CD14-positive monocyte (primary cell): ENCODE data around the gene DPCD. TPM values are rescaled to one million over a fixed set of nuclear protein-coding genes. Genes with fewer than 3 reads are reported as not detected.

ENCODE experiments used
- DNase-seq, 3 donors: peaks; one replicate each; pipeline ENCODE4 v3.0.0-alpha.2; 2011 to 2022
- H2AFZ ChIP-seq: 2 replicates; pipeline ENCODE4 v1.6.0; 2012; ENCODE audit warnings: mild to moderate bottlenecking, low read depth, low read length, inconsistent platforms; ENCODE audit not compliant: insufficient read depth, poor library complexity, severe bottlenecking
- H3K27ac ChIP-seq, 2 donors: 1 replicate in 1 of 2; 2 replicates in 1 of 2; pipeline ENCODE4 v1.5.1; 2012 to 2013; ENCODE audit warnings: low read length in 2 of 2, control low read depth in 1 of 2, inconsistent platforms in 1 of 2, low read depth in 1 of 2, mild to moderate bottlenecking in 1 of 2
- H3K27me3 ChIP-seq, 2 donors: one replicate each; pipeline versions ENCODE4 v1.6.0 to v1.6.1; 2011 to 2013; ENCODE audit warnings: low read length in 2 of 2; ENCODE audit not compliant: control insufficient read depth in 2 of 2, insufficient read depth in 2 of 2
- H3K36me3 ChIP-seq, 2 donors: replicated peaks in 1 of 2; 1 replicate in 1 of 2; 2 replicates in 1 of 2; pipeline versions ENCODE4 v1.5.1 to v1.6.1; 2012 to 2013; ENCODE audit warnings: low read length in 2 of 2, control low read depth in 1 of 2, inconsistent platforms in 1 of 2, mild to moderate bottlenecking in 1 of 2; ENCODE audit not compliant: insufficient read depth in 2 of 2, control insufficient read depth in 1 of 2
- H3K4me1 ChIP-seq, 2 donors: 1 replicate in 1 of 2; 2 replicates in 1 of 2; pipeline versions ENCODE4 v1.5.1 to v1.6.1; 2012 to 2013; ENCODE audit warnings: low read length in 2 of 2, control low read depth in 1 of 2, inconsistent platforms in 1 of 2, mild to moderate bottlenecking in 1 of 2, moderate library complexity in 1 of 2; ENCODE audit not compliant: insufficient read depth in 2 of 2, control insufficient read depth in 1 of 2
- H3K4me2 ChIP-seq: replicated peaks from 2 replicates; pipeline ENCODE3; 2012; ENCODE audit warnings: low read length, moderate library complexity, mild to moderate bottlenecking; ENCODE audit not compliant: poor library complexity, severe bottlenecking; ENCODE audit errors: extremely low read depth
- H3K4me3 ChIP-seq, 3 experiments: fragments of 200-600 bp in 1 of 3; sonication (generic) in 1 of 3; replicated peaks in 1 of 3; 1 replicate in 2 of 3; 2 replicates in 1 of 3; pipeline ENCODE4 v1.5.1; 2011 to 2013; ENCODE audit warnings: low read length in 3 of 3, mild to moderate bottlenecking in 3 of 3, control low read depth in 2 of 3, low read depth in 2 of 3, inconsistent platforms in 1 of 3, moderate library complexity in 1 of 3
- H3K79me2 ChIP-seq: 2 replicates; pipeline ENCODE4 v1.6.0; 2012; ENCODE audit warnings: mild to moderate bottlenecking, control low read depth, inconsistent platforms, low read length, moderate library complexity; ENCODE audit not compliant: insufficient read depth
- H3K9ac ChIP-seq: 2 replicates; pipeline ENCODE4 v1.6.0; 2017; ENCODE audit warnings: low read length, mild to moderate bottlenecking; ENCODE audit not compliant: insufficient read depth, poor library complexity, severe bottlenecking
- H3K9me3 ChIP-seq, 2 donors: replicated peaks in 1 of 2; 1 replicate in 1 of 2; 2 replicates in 1 of 2; pipeline versions ENCODE4 v1.5.1 to v1.6.1; 2012 to 2013; ENCODE audit warnings: low read length in 2 of 2, control low read depth in 1 of 2; ENCODE audit not compliant: control insufficient read depth in 1 of 2, insufficient read depth in 1 of 2
- H4K20me1 ChIP-seq: 2 replicates; pipeline ENCODE4 v1.6.0; 2012; ENCODE audit warnings: mild to moderate bottlenecking, low read length, control low read depth, moderate library complexity; ENCODE audit not compliant: insufficient read depth
- H3K27ac Mint-ChIP-seq, 7 donors: one replicate each; pipeline ENCODE4 v1.8.0; 2020; ENCODE audit warnings: mild to moderate bottlenecking in 7 of 7, mixed read lengths in 7 of 7, moderate library complexity in 6 of 7, inconsistent platforms in 2 of 7
- H3K27me3 Mint-ChIP-seq, 3 donors: one replicate each; pipeline ENCODE4 v1.8.0; 2021 to 2022; ENCODE audit warnings: low read depth in 3 of 3, mild to moderate bottlenecking in 3 of 3, mixed read lengths in 3 of 3, moderate library complexity in 3 of 3, inconsistent platforms in 1 of 3
- H3K36me3 Mint-ChIP-seq, 2 donors: one replicate each; pipeline ENCODE4 v1.8.0; 2020; ENCODE audit warnings: mixed read lengths in 2 of 2, inconsistent platforms in 1 of 2, mild to moderate bottlenecking in 1 of 2
- H3K4me1 Mint-ChIP-seq: one replicate; pipeline ENCODE4 v1.8.0; 2020; ENCODE audit warnings: mild to moderate bottlenecking, mixed read lengths
- H3K4me3 Mint-ChIP-seq, 2 donors: one replicate each; pipeline ENCODE4 v1.8.0; 2020; ENCODE audit warnings: mild to moderate bottlenecking in 2 of 2, mixed read lengths in 2 of 2, moderate library complexity in 1 of 2
- H3K9me3 Mint-ChIP-seq, 7 donors: one replicate each; pipeline ENCODE4 v1.8.0; 2020 to 2022; ENCODE audit warnings: mixed read lengths in 7 of 7, mild to moderate bottlenecking in 6 of 7, moderate library complexity in 6 of 7, inconsistent platforms in 2 of 7
- CTCF ChIP-seq: fragments of 200-600 bp; IDR thresholded peaks from one replicate; pipeline ENCODE4 v1.8.0; 2022; ENCODE audit warnings: antibody characterized with exemption, mild to moderate bottlenecking
- WGBS: methylation state at CpG from one replicate; pipeline ENCODE4 v1.1.5; 2013; ENCODE audit warnings: missing lambda C conversion rate; ENCODE audit not compliant: insufficient coverage; 5-methylcytosine and 5-hydroxymethylcytosine counted together
- intact Hi-C, 2 donors: fragments of 100-400 bp; cut with micrococcal nuclease; formaldehyde crosslinking; loops; one replicate each; pipeline versions ENCODE4 v1.15.0 to v1.15.1; 2023
- polyA plus RNA-seq, 3 donors: library from polyadenylated mRNA; depleted of rRNA in 1 of 3; unstranded in 2 of 3; stranded (reverse) in 1 of 3; fragments of 300-500 nt in 2 of 3; fragments of >200 nt in 1 of 3; fragmentation: Illumina TruSeq in 2 of 3; gene quantifications; 1 replicate in 2 of 3; 2 replicates in 1 of 3; pipeline ENCODE4 v1.2.3, GENCODE V29; 2012 to 2021

Gene DPCD
- polyA plus RNA-seq, 3 donors, result 8.6 to 17.0 (median 9.0) TPM

- DNase-seq, result no peak
- Histone ChIP-seq H4K20me1 (no peaks in the 10 kb centered on the region), H3K4me2 (no peak overlapping the region), H3K27me3 (no peaks in the 10 kb centered on the region), H3K9me3 (no peaks in the 10 kb centered on the region), H3K4me1 (no peaks in the 10 kb centered on the region), H3K27ac (no peak overlapping the region), H3K79me2 (no peaks in the 10 kb centered on the region), H3K4me3 (no peak overlapping the region), H2AFZ (no peak overlapping the region), H3K36me3 (peaks cover 3 to 6% of the 10 kb centered on the region in 2 donors), H3K9ac (no peak overlapping the region)
- H3K27me3 Mint-ChIP-seq, result no peaks in the 10 kb centered on the region
- intact Hi-C loops, result no loop called here
- no peaks in the 10 kb centered on the region for H3K4me1 Mint-ChIP-seq
- peaks cover 27 to 33% of the 10 kb centered on the region in 2 donors for H3K36me3 Mint-ChIP-seq
- no peak for TF ChIP-seq CTCF
- H3K27ac Mint-ChIP-seq, result no peak overlapping the region
- no peak overlapping the region for H3K4me3 Mint-ChIP-seq
- peaks cover 0 to 2% (median 0%) of the 10 kb centered on the region in 7 donors for H3K9me3 Mint-ChIP-seq
Measured at GRCh38 chr10:101545898-101546297, 42.2 kb upstream of the DPCD start.

DNA sequence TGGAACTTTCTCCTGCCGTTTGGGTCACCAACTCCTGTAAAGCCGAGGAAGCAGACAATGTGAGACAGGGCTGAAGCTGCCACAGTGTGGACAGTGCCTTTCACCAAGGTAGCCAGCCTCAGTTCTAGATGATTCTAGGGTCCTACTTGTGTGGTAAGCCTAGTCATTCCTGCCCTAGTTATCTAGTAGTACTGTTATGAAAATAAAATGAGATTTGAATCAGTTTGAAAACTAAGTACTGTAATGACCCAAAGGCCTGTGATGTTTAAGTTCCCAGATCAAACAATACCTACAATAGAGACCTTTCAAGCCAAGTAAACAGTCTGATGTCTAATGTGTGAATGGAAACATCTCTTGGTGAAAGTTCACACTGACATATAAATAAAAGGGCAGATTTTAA lies 37.2 kb upstream of the DPCD start:
- Histone ChIP-seq H3K4me1 (no peaks in the 10 kb centered on the region), H3K36me3 (peaks cover 7 to 31% of the 10 kb centered on the region in 2 donors), H3K4me2 (no peak overlapping the region), H4K20me1 (no peaks in the 10 kb centered on the region), H3K27me3 (no peaks in the 10 kb centered on the region), H3K4me3 (no peak overlapping the region), H3K27ac (no peak overlapping the region), H3K9me3 (no peaks in the 10 kb centered on the region), H3K79me2 (no peaks in the 10 kb centered on the region), H2AFZ (no peak overlapping the region), H3K9ac (no peak overlapping the region)
- intact Hi-C loops, result no loop called here
- H3K27ac Mint-ChIP-seq, result no peak overlapping the region
- DNase-seq, result no peak
- peaks cover 39 to 40% of the 10 kb centered on the region in 2 donors for H3K36me3 Mint-ChIP-seq
- H3K27me3 Mint-ChIP-seq, result no peaks in the 10 kb centered on the region
- H3K4me1 Mint-ChIP-seq, result no peaks in the 10 kb centered on the region
- no peak for TF ChIP-seq CTCF
- 100% methylated on average over 2 of the region's 2 CpGs for WGBS
- no peak overlapping the region for H3K4me3 Mint-ChIP-seq
- H3K9me3 Mint-ChIP-seq, result peaks cover 0 to 1% (median 0%) of the 10 kb centered on the region in 7 donors
